Fibroblast of the aortic adventitia (primary cell): ENCODE data around the gene FAM184A. TPM values are rescaled to one million over a fixed set of nuclear protein-coding genes. Genes with fewer than 3 reads are reported as not detected.
"Not testable (repeated sequence)": the region's sequence is repeated elsewhere in the genome, so short reads cannot be mapped to it uniquely, and the experiment has no call there.

Experiments used
- DNase-seq: peaks from one replicate; pipeline ENCODE4 v3.0.0-alpha.2; 2010; ENCODE audit warnings: low read depth
- H3K4me3 ChIP-seq: 2 replicates; pipeline ENCODE4 v1.5.1; 2011; ENCODE audit warnings: low read depth, mild to moderate bottlenecking, control low read depth, low read length, moderate library complexity
- CTCF ChIP-seq: IDR thresholded peaks from 2 replicates; pipeline ENCODE4 v1.5.1; 2011; ENCODE audit warnings: mild to moderate bottlenecking, low read length, control low read depth, inconsistent platforms; ENCODE audit not compliant: insufficient read depth
- total RNA-seq: library from RNA; depleted of rRNA; stranded (reverse); fragments of >200 nt; gene quantifications from 2 replicates; pipeline ENCODE4 v1.2.3, GENCODE V29; 2012; ENCODE audit warnings: low replicate concordance

The FAM184A gene
- total RNA-seq, 1 donor = 1.9 TPM

GRCh38 chr6:119124079-119124824 is 45.8 kb upstream of the FAM184A start:
- no peak overlapping the region for H3K4me3 ChIP-seq
- no peak for TF ChIP-seq CTCF
- DNase-seq = no peak

- DNase-seq = no peak
- no peak for TF ChIP-seq CTCF
- H3K4me3 ChIP-seq = no peak overlapping the region
Measured at GRCh38 chr6:119122336-119122735, 43.9 kb upstream of the FAM184A start.

- H3K4me3 ChIP-seq = no peak overlapping the region
- no peak for TF ChIP-seq CTCF
- no peak for DNase-seq
Measured at GRCh38 chr6:119121367-119121766, 42.9 kb upstream of the FAM184A start.

GRCh38 chr6:119119989-119120388 is 41.5 kb upstream of the FAM184A start:
- DNase-seq = peak; percentile 90
- H3K4me3 ChIP-seq = no peak overlapping the region
- no peak for TF ChIP-seq CTCF

- not testable (repeated sequence) for H3K4me3 ChIP-seq, DNase-seq
Measured at GRCh38 chr6:119119062-119119461, 40.6 kb upstream of the FAM184A start.

- no peak for DNase-seq
- TF ChIP-seq CTCF = peak; percentile 41
- no peak overlapping the region for H3K4me3 ChIP-seq
Measured at GRCh38 chr6:119116712-119117281, 38.3 kb upstream of the FAM184A start.

- DNase-seq = no peak
- TF ChIP-seq CTCF = no peak
- no peak overlapping the region for H3K4me3 ChIP-seq
Measured at GRCh38 chr6:119113961-119114360, 35.5 kb upstream of the FAM184A start.
